HUES6 (cell line): Measurements from ENCODE around the gene ACACA.

ENCODE experiments used
- H3K27ac ChIP-seq: 2 replicates; pipeline ENCODE4 v1.7.0; 2013; ENCODE audit warnings: low read depth, mild to moderate bottlenecking, low read length, inconsistent platforms
- H3K27me3 ChIP-seq: 2 replicates; pipeline ENCODE4 v1.6.1; 2013; ENCODE audit warnings: low read length; ENCODE audit not compliant: control insufficient read depth, insufficient read depth
- H3K36me3 ChIP-seq: 2 replicates; pipeline ENCODE4 v1.6.1; 2013; ENCODE audit warnings: low read length; ENCODE audit not compliant: control insufficient read depth, insufficient read depth
- H3K4me1 ChIP-seq: 2 replicates; pipeline ENCODE4 v1.6.1; 2013; ENCODE audit warnings: low read length; ENCODE audit not compliant: control insufficient read depth, insufficient read depth
- H3K4me3 ChIP-seq: 2 replicates; pipeline ENCODE4 v1.5.1; 2013; ENCODE audit warnings: low read depth, low read length
- H3K9ac ChIP-seq: one replicate; pipeline ENCODE4 v1.6.1; 2013; ENCODE audit warnings: mild to moderate bottlenecking, low read length
- H3K9me3 ChIP-seq: 2 replicates; pipeline ENCODE4 v1.6.1; 2013; ENCODE audit warnings: low read depth, low read length; ENCODE audit not compliant: control insufficient read depth, insufficient read depth

The ACACA gene

GRCh38 chr17:37392024-37392590 is 14.5 kb downstream of the ACACA start:
- no peaks in the 10 kb centered on the region for H3K27me3 ChIP-seq
- no peak overlapping the region for H3K27ac ChIP-seq
- H3K4me1 ChIP-seq: no peaks in the 10 kb centered on the region; the same call in 1 of the 2 replicates
- H3K36me3 ChIP-seq: no peaks in the 10 kb centered on the region
- H3K9me3 ChIP-seq: no peaks in the 10 kb centered on the region
- H3K9ac ChIP-seq: no peak overlapping the region
- H3K4me3 ChIP-seq: no peak overlapping the region

- H3K9ac ChIP-seq: no peak overlapping the region
- H3K27me3 ChIP-seq: no peaks in the 10 kb centered on the region
- no peak overlapping the region for H3K27ac ChIP-seq
- no peak overlapping the region for H3K4me3 ChIP-seq
- H3K36me3 ChIP-seq: no peaks in the 10 kb centered on the region
- H3K9me3 ChIP-seq: no peaks in the 10 kb centered on the region
- H3K4me1 ChIP-seq: no peaks in the 10 kb centered on the region; the same call in 1 of the 2 replicates
These were observed 15.5 kb downstream of the ACACA start for GRCh38 chr17:37391146-37391545.

GRCh38 chr17:37389160-37389559 is 17.5 kb downstream of the ACACA start:
- H3K4me3 ChIP-seq: no peak overlapping the region
- no peaks in the 10 kb centered on the region for H3K36me3 ChIP-seq
- H3K27ac ChIP-seq: no peak overlapping the region
- H3K4me1 ChIP-seq: no peaks in the 10 kb centered on the region; the same call in 1 of the 2 replicates
- no peaks in the 10 kb centered on the region for H3K27me3 ChIP-seq
- no peaks in the 10 kb centered on the region for H3K9me3 ChIP-seq
- no peak overlapping the region for H3K9ac ChIP-seq

- Histone ChIP-seq H3K4me3 (no peak overlapping the region), H3K4me1 (no peaks in the 10 kb centered on the region; the same call in 1 of the 2 replicates), H3K27me3 (no peaks in the 10 kb centered on the region), H3K27ac (no peak overlapping the region), H3K36me3 (no peaks in the 10 kb centered on the region), H3K9ac (no peak overlapping the region), H3K9me3 (no peaks in the 10 kb centered on the region)
These were observed 18.4 kb downstream of the ACACA start for GRCh38 chr17:37388266-37388665.

GRCh38 chr17:37386462-37386861 is 20.2 kb downstream of the ACACA start:
- Histone ChIP-seq H3K9ac (no peak overlapping the region), H3K4me1 (no peaks in the 10 kb centered on the region), H3K27me3 (no peaks in the 10 kb centered on the region), H3K9me3 (no peaks in the 10 kb centered on the region), H3K4me3 (no peak overlapping the region), H3K36me3 (no peaks in the 10 kb centered on the region), H3K27ac (no peak overlapping the region)

- H3K9me3 ChIP-seq: no peaks in the 10 kb centered on the region
- no peak overlapping the region for H3K9ac ChIP-seq
- no peak overlapping the region for H3K4me3 ChIP-seq
- no peaks in the 10 kb centered on the region for H3K36me3 ChIP-seq
- no peaks in the 10 kb centered on the region for H3K4me1 ChIP-seq
- no peaks in the 10 kb centered on the region for H3K27me3 ChIP-seq
- H3K27ac ChIP-seq: no peak overlapping the region
These were observed 21.1 kb downstream of the ACACA start for GRCh38 chr17:37385474-37385990.

GRCh38 chr17:37384560-37385149 is 22.0 kb downstream of the ACACA start:
- no peak overlapping the region for H3K27ac ChIP-seq

GRCh38 chr17:37382056-37382455 is 24.6 kb downstream of the ACACA start:
- Histone ChIP-seq H3K9ac (no peak overlapping the region), H3K27ac (no peak overlapping the region), H3K4me3 (no peak overlapping the region), H3K4me1 (no peaks in the 10 kb centered on the region), H3K27me3 (no peaks in the 10 kb centered on the region), H3K9me3 (no peaks in the 10 kb centered on the region), H3K36me3 (no peaks in the 10 kb centered on the region)

More at GRCh38 chr17:37384560-37385149, 22.0 kb downstream of the ACACA start:
- Histone ChIP-seq H3K36me3 (no peaks in the 10 kb centered on the region), H3K4me3 (no peak overlapping the region), H3K9me3 (no peaks in the 10 kb centered on the region), H3K27me3 (no peaks in the 10 kb centered on the region), H3K4me1 (no peaks in the 10 kb centered on the region), H3K9ac (no peak overlapping the region)

GRCh38 chr17:37375706-37376105 is 30.9 kb downstream of the ACACA start, which contains the start of gene C17orf78:
Gene C17orf78 (plus strand): TSS chr17:37375985. CDS start chr17:37376093, 108 bp downstream.
- H3K27me3 ChIP-seq: no peaks in the 10 kb centered on the region
- no peak within 1 kb of the TSS for H3K4me3 ChIP-seq
- H3K9ac ChIP-seq: no peak within 1 kb of the TSS
- H3K36me3 ChIP-seq: no peaks in the 10 kb centered on the region
- 0 out of 2 replicates have a peak, but pooled peaks cover 3% of the 10 kb centered on the region for H3K4me1 ChIP-seq
- no peak within 1 kb of the TSS for H3K27ac ChIP-seq
- no peaks in the 10 kb centered on the region for H3K9me3 ChIP-seq

- H3K27ac ChIP-seq: no peak overlapping the region
- no peaks in the 10 kb centered on the region for H3K27me3 ChIP-seq
- no peaks in the 10 kb centered on the region for H3K9me3 ChIP-seq
- H3K4me1 ChIP-seq: 0 out of 2 replicates have a peak, but pooled peaks cover 3% of the 10 kb centered on the region
- H3K36me3 ChIP-seq: no peaks in the 10 kb centered on the region
- no peak overlapping the region for H3K4me3 ChIP-seq
- no peak overlapping the region for H3K9ac ChIP-seq
These were observed 33.0 kb downstream of the ACACA start for GRCh38 chr17:37373530-37374159.

GRCh38 chr17:37368577-37368976 is 38.1 kb downstream of the ACACA start:
- no peak overlapping the region for H3K9ac ChIP-seq
- H3K27me3 ChIP-seq: no peaks in the 10 kb centered on the region
- no peak overlapping the region for H3K4me3 ChIP-seq
- no peaks in the 10 kb centered on the region for H3K9me3 ChIP-seq
- no peak overlapping the region for H3K27ac ChIP-seq
- no peaks in the 10 kb centered on the region for H3K36me3 ChIP-seq
- H3K4me1 ChIP-seq: 0 out of 2 replicates have a peak, but pooled peaks cover 3% of the 10 kb centered on the region
